Neural cell (in vitro differentiated cells): ENCODE measurements around the gene MAP2K7.

Experiments
- EZH2 ChIP-seq: fragments of 200-600, 300-800 bp; shearing (Covaris generic), sonication (generic); IDR thresholded peaks from 2 replicates; pipeline ENCODE4 v1.6.1; 2014; ENCODE audit warnings: antibody characterized with exemption, low read length, borderline replicate concordance, mild to moderate bottlenecking; ENCODE audit not compliant: insufficient read depth, poor library complexity, severe bottlenecking
- TF ChIP-seq, protein P1 (sequence below): fragments of 450-650 bp; IDR thresholded peaks from 2 replicates; pipeline ENCODE4 v1.5.1; 2014; ENCODE audit warnings: antibody characterized with exemption, mild to moderate bottlenecking, moderate library complexity; ENCODE audit not compliant: poor library complexity, severe bottlenecking

DNA sequence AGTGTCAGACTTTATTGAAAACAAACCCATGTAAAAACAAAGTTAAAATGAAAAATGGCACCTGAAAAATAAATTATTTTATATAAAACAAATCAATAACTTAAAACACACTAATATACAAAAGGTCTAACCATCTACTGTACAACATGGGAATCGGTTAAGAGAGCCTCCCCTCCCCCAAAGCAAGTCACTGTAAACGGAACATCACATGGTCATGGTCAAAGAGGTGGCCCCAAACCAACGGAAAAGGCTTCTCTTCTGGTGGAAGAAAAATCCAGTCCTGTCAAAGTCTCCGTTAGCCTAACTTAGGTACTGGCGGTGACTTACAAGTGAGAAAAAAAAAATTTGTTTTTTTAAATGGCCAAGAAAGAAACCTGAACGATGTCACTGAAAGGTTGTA, 55.5 kb downstream of the MAP2K7 start:
- no peak for TF ChIP-seq EZH2
- TF ChIP-seq, protein P1, sequence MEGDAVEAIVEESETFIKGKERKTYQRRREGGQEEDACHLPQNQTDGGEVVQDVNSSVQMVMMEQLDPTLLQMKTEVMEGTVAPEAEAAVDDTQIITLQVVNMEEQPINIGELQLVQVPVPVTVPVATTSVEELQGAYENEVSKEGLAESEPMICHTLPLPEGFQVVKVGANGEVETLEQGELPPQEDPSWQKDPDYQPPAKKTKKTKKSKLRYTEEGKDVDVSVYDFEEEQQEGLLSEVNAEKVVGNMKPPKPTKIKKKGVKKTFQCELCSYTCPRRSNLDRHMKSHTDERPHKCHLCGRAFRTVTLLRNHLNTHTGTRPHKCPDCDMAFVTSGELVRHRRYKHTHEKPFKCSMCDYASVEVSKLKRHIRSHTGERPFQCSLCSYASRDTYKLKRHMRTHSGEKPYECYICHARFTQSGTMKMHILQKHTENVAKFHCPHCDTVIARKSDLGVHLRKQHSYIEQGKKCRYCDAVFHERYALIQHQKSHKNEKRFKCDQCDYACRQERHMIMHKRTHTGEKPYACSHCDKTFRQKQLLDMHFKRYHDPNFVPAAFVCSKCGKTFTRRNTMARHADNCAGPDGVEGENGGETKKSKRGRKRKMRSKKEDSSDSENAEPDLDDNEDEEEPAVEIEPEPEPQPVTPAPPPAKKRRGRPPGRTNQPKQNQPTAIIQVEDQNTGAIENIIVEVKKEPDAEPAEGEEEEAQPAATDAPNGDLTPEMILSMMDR: no peak
